Measurements from ENCODE around the gene EHD1. TPM values are rescaled to one million over a fixed set of nuclear protein-coding genes. Genes with fewer than 3 reads are reported as not detected.

EHD1 gene
- total and polyA plus RNA-seq, 3 donors from 2014 or later: 230 to 455 (median 328) TPM

GRCh38 chr11:64809781-64810241 lies 68.6 kb downstream of the EHD1 start:
- WGBS, 2 donors: 4 to 5% methylated on average over 14 to 44 of the region's 44 CpGs
- no peaks in the 10 kb centered on the region for H3K9me3 ChIP-seq
- peak overlapping the region; percentile 48 to 65 for H3K27ac ChIP-seq
- intact Hi-C loops (cut with DNase I; ENCODE audit: low total_unique reads): no loop called here
- H3K36me3 ChIP-seq (ENCODE audit: low read depth, missing control alignments): no peaks in the 10 kb centered on the region
- peak overlapping the region; percentile 79 to 86 for H3K4me3 ChIP-seq
- no peaks in the 10 kb centered on the region for H3K27me3 ChIP-seq
- peak; percentile 30 for DNase-seq
- TF ChIP-seq, protein P1, sequence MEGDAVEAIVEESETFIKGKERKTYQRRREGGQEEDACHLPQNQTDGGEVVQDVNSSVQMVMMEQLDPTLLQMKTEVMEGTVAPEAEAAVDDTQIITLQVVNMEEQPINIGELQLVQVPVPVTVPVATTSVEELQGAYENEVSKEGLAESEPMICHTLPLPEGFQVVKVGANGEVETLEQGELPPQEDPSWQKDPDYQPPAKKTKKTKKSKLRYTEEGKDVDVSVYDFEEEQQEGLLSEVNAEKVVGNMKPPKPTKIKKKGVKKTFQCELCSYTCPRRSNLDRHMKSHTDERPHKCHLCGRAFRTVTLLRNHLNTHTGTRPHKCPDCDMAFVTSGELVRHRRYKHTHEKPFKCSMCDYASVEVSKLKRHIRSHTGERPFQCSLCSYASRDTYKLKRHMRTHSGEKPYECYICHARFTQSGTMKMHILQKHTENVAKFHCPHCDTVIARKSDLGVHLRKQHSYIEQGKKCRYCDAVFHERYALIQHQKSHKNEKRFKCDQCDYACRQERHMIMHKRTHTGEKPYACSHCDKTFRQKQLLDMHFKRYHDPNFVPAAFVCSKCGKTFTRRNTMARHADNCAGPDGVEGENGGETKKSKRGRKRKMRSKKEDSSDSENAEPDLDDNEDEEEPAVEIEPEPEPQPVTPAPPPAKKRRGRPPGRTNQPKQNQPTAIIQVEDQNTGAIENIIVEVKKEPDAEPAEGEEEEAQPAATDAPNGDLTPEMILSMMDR (IDR thresholded peaks at IDR 0.05): no peak
- TF ChIP-seq POLR2A (IDR thresholded peaks at IDR 0.05): no peak
- peaks cover 10% of the 10 kb centered on the region for H3K4me1 ChIP-seq

GRCh38 chr11:64805481-64805880 lies 72.9 kb downstream of the EHD1 start:
- no peaks in the 10 kb centered on the region for H3K27me3 ChIP-seq
- no peaks in the 10 kb centered on the region for H3K36me3 ChIP-seq (ENCODE audit: low read depth, missing control alignments)
- no peak for DNase-seq
- H3K4me1 ChIP-seq: peaks cover 31% of the 10 kb centered on the region
- intact Hi-C loops (cut with DNase I; ENCODE audit: low total_unique reads): no loop called here
- H3K4me3 ChIP-seq: no peak overlapping the region
- TF ChIP-seq POLR2A (IDR thresholded peaks at IDR 0.05): no peak
- TF ChIP-seq, protein P1 (IDR thresholded peaks at IDR 0.05): no peak
- H3K9me3 ChIP-seq: no peaks in the 10 kb centered on the region
- WGBS, 2 donors: 87 to 100% methylated on average over 5 to 9 of the region's 9 CpGs
- H3K27ac ChIP-seq: no peak overlapping the region

DNA sequence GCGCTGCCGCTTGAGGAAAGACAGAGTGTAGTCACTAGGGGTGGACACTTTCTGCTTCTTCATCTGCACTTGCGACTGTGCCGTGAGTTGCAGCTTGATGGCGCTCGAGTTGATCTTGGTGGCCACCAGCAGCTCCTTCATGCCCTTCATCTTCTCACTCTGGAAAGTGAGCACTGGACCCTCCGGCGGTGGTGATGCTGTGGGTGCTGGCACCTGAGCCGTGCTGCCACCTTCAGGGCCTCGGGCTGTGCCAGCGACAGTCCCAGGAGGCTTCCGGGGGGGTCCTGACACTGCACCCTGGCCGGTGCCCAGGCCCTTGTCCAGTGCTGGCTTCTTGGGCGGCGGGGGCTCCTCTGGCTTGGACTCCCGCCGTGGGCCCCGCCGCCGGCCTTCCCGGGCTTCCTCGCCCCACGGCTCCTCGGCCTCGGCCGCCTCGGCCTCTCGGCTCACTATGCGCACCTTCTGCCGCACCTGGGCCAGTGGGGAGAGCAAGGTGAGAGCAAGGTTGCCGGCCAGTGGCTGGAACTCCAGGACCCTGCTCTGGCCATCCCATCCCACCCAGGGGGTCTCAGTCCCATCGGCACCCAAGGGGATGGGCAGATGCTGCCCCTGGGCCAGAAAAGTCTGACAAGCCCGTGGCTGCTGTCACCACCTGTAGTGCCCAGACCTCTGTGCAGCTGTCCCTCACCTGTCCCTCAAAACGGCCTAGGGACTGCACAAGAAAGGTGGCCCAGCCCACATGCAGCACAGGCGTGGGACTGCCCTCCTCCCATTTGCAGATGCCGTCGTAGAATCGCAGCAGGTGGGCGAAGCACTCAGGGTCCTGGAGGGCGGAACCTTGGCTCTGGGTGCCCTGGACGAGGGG lies 73.8 kb downstream of the EHD1 start:
- TF ChIP-seq, protein P1 (IDR thresholded peaks at IDR 0.05): no peak
- no peak for TF ChIP-seq POLR2A (IDR thresholded peaks at IDR 0.05)
- no peak for DNase-seq
- H3K4me1 ChIP-seq: peaks cover 27% of the 10 kb centered on the region
- no peaks in the 10 kb centered on the region for H3K36me3 ChIP-seq (ENCODE audit: low read depth, missing control alignments)
- no peaks in the 10 kb centered on the region for H3K9me3 ChIP-seq
- no peak overlapping the region for H3K4me3 ChIP-seq
- no peak overlapping the region for H3K27ac ChIP-seq
- intact Hi-C loops (cut with DNase I; ENCODE audit: low total_unique reads): no loop called here
- no peaks in the 10 kb centered on the region for H3K27me3 ChIP-seq
- WGBS, 2 donors: 66 to 83% methylated on average over 21 to 41 of the region's 41 CpGs

DNA sequence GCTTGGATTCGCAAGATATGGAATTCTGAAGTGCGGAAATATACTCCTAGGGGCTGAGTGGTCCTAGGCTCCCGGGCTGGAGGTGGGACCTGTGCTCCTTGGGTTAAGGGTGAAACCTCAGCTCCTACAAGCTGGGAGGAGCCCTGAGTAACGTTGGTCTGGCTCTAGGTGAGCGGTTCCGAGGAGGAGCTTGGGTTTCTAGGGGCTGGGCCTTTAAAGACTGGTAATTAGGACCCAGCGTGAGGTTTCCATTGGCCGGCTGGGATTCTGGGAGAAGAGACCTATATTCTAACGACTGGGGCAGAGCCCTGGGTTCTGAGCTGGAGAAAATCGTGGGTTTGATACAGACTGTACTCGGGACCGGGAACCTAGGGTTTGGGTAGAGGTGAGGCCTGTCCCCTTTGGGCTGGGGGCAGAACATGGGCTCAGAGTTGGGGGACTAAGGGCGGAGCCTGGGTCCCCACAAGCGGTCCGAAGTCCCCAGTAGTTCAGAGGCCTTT lies 74.5 kb downstream of the EHD1 start:
- Histone ChIP-seq H3K27me3 (no peaks in the 10 kb centered on the region), H3K4me3 (peak overlapping the region; percentile 59 to 63), H3K36me3 (ENCODE audit: low read depth, missing control alignments) (no peaks in the 10 kb centered on the region), H3K27ac (peak overlapping the region; percentile 76 to 93), H3K4me1 (peaks cover 21% of the 10 kb centered on the region), H3K9me3 (no peaks in the 10 kb centered on the region)
- WGBS, 2 donors: 11 to 30% methylated on average over 12 to 15 of the region's 15 CpGs
- no peak for DNase-seq
- intact Hi-C loops (cut with DNase I; ENCODE audit: low total_unique reads): no loop called here
- TF ChIP-seq, protein P1 (IDR thresholded peaks at IDR 0.05): no peak
- TF ChIP-seq POLR2A (IDR thresholded peaks at IDR 0.05): no peak

All from testis (tissue), 3 donors.